T-helper 1 cell treated with Interleukin-12 subunit alpha and Interleukin-12 subunit beta and Interleukin-4 antibody, amounts not matched to agents 30 ng/mL and 1 ng/mL, for 36 hours (primary cell): ENCODE data around the gene IL22RA2. TPM values are rescaled to one million over a fixed set of nuclear protein-coding genes. Genes with fewer than 3 reads are reported as not detected.

ENCODE experiments used
- intact Hi-C: fragments of 100-400 bp; cut with micrococcal nuclease; formaldehyde crosslinking; loops from one replicate; pipeline ENCODE4 v1.15.1; 2024
- total RNA-seq: library from RNA; stranded (reverse); gene quantifications from 2 replicates; pipeline ENCODE4 v1.2.3, GENCODE V29; 2022

Gene IL22RA2
- total RNA-seq, 1 donor from 2014 or later, result 0.32 TPM

DNA sequence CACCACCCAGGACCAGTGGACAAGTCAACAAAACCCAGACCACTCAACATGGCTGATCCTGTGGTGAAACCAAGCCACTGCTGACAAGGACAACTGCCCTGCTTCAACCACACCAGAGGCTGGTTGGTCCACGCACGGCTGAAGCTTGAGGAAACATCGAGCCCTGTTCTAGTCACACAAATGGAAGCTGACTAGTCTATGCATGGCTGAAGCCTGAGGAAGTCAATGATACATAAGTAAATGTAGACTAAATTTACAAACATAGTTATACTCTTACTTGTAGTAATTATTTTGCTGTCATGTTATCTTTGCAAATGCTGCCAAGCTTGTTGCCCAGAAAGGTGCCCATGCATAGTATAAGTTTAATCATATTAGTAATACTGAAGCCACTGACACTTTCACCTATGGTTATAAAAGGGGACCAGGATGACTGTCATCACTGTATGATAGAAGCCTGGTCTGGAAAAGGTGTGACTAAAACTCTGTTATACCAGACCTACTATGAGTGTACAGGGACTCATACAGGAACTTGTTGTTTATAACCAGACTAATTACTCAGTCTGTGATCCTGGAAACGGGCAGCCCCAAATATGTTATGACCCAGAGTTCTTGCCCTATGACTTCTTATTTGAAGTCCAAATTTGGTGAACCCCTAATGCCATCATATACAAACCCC is 5.6 kb downstream of the IL22RA2 start:
- intact Hi-C loops, result loop anchor here (2.0 to 5.0 kb wide), 2 partner anchors 65 to 416 kb away; no protein-coding TSS in a partner anchor

DNA sequence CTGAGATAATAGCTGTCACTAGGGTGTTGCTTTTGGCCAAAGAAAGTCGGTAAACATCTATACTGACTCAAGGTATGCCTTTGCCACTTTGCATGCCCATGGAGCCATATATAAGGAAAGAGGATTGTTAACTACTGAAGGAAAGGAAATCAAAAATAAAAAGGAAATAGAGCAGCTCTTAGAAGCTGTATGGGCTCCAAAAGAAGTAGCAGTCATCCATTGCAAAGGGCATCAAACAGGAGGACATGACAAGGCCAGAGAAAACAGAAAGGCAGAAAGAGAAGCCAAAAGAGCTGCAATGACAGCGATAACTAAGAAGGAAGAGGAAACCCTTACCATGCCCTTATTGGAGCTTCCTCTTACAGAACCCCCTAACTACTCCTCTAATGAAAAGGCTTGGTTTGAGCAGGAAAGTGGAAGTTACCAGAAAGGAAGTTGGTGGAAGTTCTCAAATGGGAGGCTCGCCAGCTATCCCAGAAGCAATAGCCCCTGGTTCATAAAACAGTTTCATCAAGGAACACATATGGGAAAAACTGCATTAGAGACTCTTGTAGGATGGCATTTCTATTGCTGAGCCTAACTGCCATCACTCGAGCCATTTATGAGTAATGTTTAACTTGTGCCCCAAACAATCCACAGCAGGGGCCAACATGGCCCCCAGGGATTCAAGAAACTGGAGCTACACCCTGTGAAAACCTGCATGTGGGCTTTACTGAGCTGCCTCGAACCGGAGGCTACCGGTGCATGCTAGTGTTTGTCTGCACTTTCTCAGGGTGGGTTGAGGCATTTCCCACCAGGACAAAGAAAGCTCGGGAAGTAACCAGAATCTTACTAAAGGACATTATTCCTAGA is 7.0 kb downstream of the IL22RA2 start:
- intact Hi-C loops, result loop anchor here (1.0 to 5.0 kb wide), 5 partner anchors 66 to 414 kb away; no protein-coding TSS in a partner anchor

DNA sequence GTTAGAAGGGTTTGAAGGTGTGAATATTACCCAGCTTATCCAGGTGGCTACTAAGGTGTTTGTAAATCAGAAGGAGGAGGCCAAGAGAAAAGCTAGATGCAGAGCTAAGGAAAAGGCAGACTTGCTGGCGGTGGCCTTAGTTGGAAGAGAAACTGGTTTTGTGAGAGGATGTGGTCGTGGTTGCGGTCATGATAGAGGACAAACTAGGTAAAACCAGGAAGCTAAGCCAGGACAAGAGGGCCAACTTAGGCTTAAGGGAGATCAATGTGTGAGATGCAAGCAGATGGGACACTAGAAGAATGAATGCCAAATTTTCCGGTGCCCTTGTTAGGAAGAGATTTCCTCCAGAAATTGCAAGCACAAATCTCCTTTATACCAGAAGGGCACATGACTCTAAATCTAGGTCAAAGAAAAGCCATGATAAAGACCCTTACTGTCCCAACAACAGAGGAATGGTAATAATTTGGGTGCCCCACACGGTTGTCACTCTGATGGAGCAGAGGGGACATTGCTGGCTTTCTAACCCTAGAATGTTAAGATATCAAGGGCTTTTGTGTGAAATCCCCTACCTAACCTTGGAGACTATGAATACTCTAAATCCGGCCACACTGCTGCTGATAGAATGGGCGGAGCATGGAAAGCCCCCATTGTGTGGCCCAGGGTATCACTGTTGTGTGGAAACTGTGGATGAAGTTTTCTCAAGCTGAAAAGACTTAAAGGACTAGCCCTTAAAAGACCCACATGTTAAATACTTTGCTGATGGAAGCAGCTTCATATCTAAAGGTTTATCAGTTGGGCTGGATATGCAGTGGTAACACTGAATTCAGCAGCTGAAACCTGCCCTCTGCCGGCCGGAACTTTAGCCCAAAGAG is 7.8 kb downstream of the IL22RA2 start:
- intact Hi-C loops, result loop anchor here (1.0 to 5.0 kb wide), 8 partner anchors 10 to 413 kb away; partner anchors contain the start of gene IFNGR1

DNA sequence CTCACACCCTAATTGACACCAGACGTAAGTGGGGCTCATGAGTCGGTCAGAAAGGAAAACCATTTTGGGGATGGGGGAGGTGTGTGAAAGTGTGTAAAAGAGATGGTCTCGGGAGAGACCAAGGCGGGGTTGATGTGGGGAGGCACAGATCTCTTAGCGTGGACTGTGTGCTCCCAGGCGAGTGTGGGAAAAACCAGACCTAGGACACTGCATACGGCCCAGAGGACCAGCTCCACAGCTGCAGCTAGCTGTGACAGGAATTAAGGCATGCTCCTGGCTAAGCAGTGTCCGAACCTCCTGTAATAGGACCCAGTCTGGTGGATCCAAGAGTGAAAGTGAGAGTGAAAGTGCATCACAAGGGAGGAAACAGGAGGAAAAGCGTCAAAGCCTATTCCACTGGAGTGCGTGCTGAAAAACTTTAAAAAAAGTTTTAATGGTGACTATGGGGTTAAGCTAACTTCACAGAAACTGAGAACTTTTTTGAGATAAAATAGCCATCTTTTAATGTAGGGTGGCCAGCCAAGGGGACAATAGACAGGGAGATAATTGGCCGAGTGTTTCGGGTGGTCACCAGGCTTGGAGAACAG is 9.6 kb downstream of the IL22RA2 start:
- intact Hi-C loops, result loop anchor here (2.0 kb wide), 2 partner anchors 55 to 61 kb away; partner anchors contain the start of gene IFNGR1

DNA sequence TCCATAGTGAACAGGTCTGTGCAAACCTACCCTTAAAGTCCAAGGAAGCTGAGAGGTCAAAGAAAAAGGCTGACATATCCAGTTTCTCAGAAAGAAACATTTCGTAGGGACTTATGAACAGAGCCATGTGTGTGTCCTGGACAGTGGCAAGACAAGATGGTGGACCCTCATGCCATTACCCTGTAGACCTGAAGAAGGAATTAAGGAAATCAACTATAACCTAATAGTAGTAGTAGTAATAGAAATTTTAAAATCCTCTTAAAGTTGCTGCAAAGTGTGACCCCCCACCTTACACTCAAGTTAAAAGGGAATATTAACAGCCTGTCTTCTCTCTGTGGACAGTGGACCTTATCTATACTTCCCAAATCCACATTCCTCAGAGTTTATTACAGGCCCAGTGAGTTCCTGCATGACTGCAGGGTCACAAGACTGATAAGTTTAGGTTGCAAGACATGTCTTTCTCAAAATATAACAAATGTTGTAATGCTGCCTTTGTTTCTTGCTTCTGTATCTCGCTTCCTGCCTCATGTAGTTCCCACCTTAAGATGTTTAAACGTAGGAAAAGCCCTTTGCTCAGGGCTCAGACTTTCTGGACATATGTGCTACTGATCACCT is 10.6 kb downstream of the IL22RA2 start:
- intact Hi-C loops, result no loop called here

DNA sequence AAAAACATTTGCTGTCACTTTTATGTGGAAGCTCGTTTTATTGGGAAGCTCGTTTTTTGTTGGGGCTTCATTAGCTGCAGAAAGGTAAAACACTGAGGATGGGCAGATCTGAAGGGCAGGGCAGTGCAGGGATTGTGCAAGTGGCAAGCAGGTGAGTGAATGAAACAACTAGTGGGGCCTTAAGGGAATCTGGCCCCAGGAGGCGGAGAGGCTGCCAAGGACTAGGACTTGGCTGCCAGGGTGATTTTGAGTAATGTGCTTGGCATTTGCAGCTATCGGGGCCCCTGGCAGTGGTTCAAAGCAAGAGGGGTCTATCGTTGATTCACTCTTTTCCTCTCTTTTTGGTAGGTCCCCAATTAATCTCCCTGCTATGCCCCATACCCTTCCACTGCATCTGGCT is 11.5 kb downstream of the IL22RA2 start:
- intact Hi-C loops, result no loop called here

DNA sequence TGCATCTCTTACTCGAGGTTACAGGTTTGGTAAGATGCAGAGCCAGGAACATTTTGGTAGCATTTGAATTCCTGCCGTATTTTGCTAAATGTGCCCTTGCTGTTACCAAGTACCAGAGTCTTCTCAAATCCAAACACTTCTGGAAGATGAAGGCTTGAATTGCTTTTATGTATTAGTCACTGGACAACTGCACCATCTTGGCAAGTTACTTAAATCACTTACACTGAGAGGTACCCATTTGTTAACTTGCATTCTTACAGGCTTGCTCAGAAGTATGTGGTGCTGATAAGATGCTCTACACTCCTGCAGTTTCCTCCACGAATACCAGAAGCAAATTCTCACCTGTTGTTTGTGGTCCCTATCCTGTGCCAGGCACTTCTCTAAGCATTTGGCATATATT is 12.7 kb downstream of the IL22RA2 start:
- intact Hi-C loops, result no loop called here

DNA sequence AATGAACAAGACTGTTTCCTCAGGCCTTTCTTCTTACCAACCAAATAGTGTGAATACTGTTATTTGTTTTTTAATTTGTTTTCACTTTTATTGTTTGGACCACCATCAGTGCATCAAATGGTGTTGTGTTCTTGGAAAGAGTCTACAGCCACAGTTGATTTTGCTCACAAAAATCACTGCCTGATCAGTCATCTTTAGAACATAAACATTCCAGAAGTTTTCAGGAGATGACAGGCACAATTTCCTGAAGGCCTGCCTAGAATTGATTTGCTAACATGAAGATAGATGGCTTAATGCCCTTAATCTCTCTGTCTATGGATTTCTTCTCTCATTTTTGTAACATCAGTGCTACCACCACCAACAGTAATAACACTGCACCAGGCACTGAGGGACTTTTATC is 13.5 kb downstream of the IL22RA2 start:
- intact Hi-C loops, result loop anchor here (5.0 kb wide), 2 partner anchors 193 to 497 kb away; no protein-coding TSS in a partner anchor

DNA sequence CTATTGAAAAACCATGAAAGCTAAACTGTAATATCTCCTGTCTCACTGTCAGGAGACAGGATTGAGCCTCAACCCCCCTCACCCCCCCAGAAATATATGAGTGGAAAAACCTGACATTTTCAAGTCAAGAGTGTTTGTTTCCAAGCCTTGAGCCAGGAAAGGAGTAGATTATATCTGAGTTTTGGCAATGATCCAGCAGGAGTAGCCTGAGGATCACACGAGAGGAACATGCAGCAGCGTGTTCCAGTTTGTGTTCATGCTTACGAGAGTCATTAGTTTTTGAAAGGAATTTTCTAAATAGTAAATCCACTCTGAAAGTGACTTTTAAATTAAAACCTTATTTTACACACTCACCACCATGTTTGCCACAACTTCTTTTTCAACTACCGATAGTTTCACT is 15.8 kb downstream of the IL22RA2 start:
- intact Hi-C loops, result loop anchor here (2.0 to 5.0 kb wide), 3 partner anchors 63 to 500 kb away; no protein-coding TSS in a partner anchor

DNA sequence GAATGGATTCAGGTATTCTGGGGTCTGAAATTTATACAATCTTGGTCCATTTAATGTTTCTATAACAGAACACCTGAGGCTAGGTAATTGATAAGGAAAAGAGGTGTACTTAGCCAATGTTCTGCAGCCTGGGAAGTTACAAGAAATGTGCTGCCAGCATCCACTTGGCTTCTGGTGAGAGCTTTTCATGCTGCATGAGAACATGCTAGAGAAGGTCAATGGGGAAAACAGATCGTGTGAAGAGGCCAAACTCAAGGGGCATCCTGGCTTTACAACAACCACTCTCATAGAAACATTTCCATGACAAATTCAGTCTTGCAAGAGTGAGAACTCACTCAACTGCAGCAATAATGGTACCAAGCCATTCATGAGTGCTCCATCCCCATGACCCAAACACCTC is 16.8 kb downstream of the IL22RA2 start:
- intact Hi-C loops, result loop anchor here (1.0 to 5.0 kb wide), 4 partner anchors 62 to 501 kb away; no protein-coding TSS in a partner anchor

DNA sequence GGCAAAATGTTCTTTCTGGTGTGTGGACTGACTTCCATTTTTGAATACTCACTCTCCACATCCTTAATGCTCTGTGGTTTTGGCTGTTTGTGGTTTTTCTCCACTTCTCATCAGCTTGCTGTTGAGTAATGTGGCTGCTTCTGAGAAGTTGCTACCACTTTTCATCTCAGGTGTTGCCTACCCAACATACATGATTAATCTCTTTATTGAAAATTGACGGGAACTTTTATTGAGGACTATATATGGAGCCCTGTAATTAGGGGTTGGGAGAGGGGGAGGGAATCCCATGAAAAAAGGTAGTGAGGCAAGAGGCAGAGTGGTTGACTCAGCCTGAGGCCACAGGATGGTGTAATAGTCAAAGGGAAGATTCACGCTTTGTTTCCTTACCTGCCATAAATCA is 17.6 kb downstream of the IL22RA2 start:
- intact Hi-C loops, result loop anchor here (1.0 to 5.0 kb wide), 9 partner anchors 9 to 501 kb away; partner anchors contain the start of gene PEX7

DNA sequence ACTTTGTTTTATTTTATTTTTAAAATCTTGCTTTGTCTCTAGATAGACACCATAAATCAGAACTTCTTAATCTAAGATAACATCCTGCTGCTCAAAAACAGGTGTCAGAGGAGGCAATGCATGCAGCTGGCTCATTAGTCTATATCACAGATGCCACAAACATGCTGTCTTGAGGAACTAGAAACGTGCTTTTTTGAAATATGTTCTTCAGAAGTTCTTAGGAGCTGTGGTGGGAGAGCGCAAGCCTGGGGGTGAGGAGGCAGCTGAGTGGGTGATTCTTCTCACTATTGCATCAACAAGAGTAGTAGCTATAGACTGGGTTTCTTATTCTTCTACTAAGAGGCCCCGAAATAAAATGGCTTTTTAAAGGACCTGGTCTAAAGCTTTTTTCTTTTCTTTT is 23.4 kb downstream of the IL22RA2 start:
- intact Hi-C loops, result no loop called here

DNA sequence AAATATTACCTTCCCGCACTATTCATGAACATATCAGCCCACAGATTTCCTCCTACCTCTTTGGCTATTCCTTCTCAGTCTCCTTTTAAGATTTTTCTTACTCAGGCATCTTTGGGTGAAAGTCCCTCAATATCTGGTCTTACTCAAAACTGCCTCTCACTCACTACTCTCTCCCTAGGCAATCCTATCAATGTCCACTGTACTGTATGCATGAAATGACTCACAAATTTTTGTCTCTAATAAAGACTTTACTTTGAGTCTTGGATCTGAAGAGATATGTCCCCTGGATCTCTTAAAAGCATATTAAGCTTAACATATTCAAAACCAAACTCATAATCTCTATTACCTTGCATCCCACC is 24.4 kb downstream of the IL22RA2 start:
- intact Hi-C loops, result no loop called here

DNA sequence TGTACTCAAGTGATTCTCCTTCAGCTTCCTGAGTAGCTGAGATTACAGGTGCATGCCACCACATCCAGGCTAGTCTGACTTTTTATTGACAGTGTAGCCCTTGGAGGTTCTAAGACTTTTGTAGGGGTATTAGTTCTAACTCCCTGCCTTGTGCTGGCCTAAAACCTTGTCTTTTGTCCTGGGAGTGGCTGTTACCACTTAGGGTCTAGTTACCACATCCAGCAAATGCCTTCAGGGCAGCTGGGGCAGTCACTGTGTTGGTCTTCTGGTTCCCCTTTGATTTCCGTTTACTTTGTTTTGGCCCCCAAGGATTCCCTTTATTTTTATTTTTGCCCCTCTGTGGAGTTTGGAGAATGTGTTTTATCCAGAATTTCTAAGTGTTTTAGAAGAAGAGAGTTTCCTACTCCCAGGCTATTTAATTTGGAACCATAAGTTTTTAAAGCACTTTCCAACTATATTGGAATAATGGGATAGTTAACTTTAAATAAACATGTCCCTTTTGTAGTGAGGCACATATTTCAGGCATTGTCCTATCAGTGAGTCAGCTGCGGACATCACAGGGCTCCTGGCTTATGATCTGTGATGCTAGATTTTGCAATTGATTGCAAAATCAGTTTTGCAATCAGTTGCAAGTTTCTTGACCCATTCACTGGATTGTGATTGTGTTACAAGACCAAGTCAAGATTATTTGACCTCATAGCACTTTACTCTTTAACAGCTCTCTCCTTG is 25.0 kb downstream of the IL22RA2 start:
- intact Hi-C loops, result no loop called here

DNA sequence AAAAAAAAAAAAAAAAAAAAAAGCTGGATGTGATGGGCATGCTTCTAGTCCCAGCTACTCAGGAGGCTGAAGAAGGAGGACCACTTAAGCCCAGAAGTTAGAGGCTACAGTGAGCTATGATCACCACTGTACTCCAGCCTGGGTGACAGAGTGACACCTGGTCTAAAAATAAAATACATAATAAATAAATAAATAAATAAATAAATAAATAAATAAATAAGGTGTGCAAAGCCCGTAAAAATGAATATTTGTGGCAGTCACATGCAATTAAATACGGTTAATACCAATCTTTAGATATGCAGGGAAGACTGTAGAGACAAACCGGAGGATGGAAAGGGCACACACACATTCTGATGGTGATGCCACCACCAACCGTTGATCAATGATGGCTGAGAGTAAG is 26.2 kb downstream of the IL22RA2 start:
- intact Hi-C loops, result no loop called here

DNA sequence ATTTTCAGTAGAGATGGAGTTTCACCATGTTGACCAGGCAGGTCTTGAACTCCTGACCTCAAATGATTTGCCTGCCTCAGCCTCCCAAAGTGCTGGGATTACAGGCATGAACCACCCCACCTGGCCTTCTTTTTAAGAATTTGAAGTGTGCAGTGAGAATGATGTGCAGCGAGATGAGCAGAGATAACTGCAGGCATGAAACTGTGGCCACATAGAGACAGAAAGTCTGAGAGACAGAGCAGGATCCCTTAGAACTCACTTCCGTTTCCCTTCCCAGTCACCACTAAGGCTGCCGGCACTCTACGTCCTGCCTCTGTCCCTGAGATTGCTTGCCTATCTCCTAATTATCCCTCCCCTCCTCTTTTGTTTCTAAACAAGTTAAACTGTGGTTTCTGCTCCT is 27.2 kb downstream of the IL22RA2 start:
- intact Hi-C loops, result no loop called here

DNA sequence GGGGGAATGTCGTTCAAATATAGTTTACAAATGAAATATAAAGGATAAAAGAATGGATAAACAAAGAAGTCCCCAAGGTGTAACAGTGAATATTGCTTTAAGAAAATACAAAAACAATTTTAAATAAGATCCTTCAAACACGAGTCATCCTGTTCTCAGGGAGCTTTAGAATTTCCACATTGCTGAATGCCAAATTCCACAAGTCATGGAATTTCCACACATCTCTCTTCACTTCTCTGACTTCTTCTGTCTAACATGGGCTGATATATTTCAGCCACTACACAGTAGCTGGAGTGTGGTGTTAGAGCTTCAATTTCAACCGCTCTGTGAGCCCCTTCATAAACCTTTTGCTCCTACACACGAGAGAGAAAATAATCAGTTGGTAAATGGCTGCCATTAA is 28.0 kb downstream of the IL22RA2 start:
- intact Hi-C loops, result no loop called here

DNA sequence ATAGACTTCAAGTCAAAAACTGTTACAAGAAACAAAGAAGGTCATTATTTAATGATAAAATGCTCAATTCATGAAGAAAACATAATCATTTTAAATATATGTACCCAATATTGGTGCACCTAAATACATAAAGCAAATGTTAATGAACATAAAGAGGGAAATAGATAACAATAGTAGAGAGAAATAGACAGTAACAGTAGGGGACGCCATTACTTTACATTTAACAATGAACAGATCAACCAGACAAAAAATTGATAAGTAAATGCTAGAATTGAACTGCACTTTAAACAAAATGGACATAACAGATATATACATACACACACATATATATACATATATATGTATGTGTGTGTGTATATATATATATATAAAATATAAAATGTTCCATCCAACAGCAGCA is 37.4 kb downstream of the IL22RA2 start:
- intact Hi-C loops, result loop anchor here (1.0 to 5.0 kb wide), 2 partner anchors 39 to 178 kb away; no protein-coding TSS in a partner anchor

DNA sequence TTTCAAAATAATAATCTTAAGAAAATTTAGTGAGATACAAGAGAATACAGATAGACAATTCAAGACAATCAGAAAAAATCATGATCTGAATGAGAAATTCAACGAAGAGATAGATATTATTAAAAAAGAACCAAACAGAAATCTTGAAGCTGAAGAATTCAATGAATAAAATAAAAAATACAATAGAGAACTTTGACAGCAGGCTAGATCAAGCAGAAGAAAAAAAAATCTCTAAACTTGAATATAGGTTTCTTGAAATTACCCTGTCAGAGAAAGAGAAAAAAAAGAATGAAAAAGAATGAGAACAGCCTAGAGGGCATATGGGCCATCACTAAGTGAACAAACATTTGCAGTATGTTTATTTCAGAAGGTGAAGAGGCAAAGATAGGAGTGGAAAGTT is 39.0 kb downstream of the IL22RA2 start:
- intact Hi-C loops, result no loop called here

DNA sequence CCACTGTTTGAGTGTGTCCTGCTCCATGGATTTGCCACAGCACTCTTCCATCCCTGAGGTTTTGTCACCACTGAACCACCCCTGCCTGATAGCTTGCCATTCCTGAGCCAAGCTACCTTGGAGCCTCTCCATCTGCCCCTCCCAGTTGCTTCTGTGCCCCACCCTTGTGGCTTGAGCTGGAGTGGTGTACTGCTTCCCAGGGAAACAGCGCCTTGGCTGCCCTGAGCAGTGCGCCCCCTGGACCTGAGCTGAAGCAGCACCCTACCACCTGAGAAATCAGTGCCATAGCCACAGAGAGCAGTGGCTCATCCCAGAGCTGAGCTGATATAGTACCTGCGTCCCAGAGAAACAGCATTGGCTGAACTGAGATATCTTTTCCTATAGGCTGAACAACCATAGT is 40.3 kb downstream of the IL22RA2 start:
- intact Hi-C loops, result no loop called here
